ENCODE results near the gene ODAD4.
"Not testable (repeated sequence)": the region's sequence is repeated elsewhere in the genome, so short reads cannot be mapped to it uniquely, and the experiment has no call there.

ODAD4 gene

DNA sequence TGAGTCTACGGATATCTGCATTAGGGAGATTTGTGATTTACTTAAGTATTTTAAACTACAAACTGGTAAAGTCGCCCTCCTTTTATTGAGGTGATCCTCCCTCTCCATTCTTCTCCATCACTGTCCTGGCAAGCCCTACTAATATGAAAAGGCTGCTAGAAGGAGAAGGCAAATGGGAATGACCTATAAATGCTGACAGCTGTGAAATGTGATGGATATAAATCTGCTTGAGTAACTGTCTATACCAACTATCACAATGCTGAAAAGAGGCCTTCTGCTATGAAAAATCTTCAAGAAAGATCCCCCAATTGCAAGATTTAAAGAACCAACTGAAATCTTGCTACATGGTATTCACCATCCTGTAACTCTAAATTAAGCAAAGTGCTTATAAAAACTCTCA is 71.3 kb downstream of the ODAD4 start:
- no peak for DNase-seq (ENCODE audit: low read depth in 2 of 2, low spot score in 1 of 2)

DNA sequence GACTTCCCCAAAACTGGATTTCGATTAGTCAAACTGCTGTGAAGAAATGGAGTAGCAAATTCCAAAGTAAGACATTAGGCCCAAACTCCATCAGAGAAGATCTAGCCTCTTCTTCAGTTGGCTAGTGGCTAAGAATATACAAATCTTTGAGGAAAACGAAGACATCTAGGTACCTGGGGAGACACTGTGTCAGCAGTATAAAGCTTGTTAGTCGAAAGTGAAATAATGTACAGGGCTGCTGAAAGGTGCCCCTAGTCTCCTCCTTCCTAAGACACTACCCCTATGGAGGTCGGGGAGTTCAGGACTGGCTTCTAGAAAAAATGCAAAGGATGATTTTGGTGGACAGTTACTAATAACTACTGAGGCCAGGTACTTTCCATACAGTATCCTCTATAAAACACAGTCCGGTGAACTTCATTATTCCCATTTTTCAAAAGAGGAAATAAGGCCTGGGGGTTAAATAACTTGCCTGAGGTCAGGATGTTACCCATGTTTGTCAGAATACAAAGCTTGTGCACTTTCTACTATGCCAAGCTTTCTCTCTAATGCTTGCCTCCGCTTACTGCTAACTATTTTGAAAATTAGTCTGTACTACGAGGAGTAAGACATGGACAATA is 71.9 kb downstream of the ODAD4 start:
- no peak for DNase-seq (ENCODE audit: low read depth in 2 of 2, low spot score in 1 of 2)

DNA sequence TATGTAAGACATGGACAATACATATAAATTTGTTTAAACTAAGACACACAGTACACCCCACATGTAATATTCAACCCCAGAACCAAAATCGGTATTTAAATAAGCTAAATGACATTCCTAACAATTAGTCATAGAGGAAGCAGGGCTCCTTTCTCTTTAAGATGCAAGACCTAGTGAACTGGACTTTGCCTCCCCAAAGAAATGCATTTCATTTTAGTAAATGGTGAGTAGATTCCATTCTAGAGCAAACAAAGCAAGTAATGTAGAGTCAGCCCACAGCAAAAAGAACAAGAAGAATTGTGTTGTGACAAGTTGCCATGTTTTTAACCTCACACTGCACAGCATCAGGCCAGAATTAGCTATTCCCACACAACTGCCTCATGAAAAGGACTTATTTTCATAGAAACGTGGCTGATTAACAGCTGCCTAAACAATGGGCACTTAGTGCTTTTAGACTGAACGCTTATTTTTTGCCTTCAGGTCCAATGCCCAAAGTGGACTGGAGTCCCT is 72.4 kb downstream of the ODAD4 start:
- no peak for DNase-seq (ENCODE audit: low read depth in 2 of 2, low spot score in 1 of 2)

DNA sequence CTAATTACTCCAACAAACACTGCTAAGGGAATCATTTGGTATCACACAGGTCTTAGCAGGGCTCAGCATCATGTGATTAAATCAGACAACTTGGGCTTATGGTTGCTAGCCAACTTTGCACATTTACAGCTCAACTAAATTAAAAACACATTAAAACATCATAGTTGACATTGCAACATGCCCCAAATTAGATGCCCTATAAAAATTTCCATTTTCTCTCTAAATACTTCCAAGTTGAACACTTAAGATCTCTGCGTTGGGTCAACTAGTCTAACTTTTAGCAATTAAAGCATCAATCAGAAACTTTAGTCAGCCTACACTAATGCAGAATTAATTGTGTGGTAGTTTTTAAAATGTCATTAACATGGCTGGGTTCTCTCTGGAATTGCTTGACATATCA is 74.7 kb downstream of the ODAD4 start:
- DNase-seq (ENCODE audit: low read depth in 2 of 2, low spot score in 1 of 2) = no peak

DNA sequence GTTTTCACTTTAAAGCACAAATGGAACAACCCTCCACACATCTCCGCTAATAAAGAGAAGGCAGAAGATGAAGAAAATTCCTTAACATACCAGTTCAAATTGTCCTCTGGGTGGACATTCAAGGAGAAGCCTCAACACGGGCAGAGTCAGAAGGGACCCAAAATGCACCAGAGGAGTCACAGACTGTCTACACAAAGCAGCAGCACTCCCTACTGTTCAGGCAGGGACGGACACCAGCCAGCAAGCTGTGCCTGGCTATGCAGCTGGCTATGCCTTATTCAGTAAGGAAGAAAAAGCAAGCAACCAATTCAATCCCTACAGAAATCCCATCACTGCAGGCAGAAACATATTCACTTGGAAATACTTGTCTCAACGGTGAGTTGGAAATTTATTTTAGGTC is 78.8 kb downstream of the ODAD4 start:
- DNase-seq (ENCODE audit: low read depth in 2 of 2, low spot score in 1 of 2) = no peak

DNA sequence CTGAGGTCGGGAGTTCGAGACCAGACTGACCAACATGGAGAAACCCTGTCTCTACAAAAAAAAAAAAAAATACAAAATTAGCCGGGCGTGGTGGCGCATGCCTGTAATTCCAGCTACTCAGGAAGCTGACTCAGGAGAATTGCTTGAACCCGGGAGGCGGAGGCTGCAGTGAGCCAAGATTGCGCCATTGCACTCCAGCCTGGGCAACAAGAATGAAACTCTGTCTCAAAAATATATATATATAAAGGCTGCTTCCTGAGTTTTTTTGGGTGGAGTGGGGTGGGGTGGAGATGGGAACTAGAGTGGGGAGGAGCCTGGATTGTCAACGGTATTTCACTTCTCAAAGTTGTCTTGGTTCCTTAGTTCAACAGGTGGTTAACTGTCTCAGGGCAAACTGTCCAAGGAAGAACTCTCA is 79.9 kb downstream of the ODAD4 start:
- DNase-seq (ENCODE audit: low read depth in 2 of 2, low spot score in 1 of 2) = not testable (repeated sequence)

DNA sequence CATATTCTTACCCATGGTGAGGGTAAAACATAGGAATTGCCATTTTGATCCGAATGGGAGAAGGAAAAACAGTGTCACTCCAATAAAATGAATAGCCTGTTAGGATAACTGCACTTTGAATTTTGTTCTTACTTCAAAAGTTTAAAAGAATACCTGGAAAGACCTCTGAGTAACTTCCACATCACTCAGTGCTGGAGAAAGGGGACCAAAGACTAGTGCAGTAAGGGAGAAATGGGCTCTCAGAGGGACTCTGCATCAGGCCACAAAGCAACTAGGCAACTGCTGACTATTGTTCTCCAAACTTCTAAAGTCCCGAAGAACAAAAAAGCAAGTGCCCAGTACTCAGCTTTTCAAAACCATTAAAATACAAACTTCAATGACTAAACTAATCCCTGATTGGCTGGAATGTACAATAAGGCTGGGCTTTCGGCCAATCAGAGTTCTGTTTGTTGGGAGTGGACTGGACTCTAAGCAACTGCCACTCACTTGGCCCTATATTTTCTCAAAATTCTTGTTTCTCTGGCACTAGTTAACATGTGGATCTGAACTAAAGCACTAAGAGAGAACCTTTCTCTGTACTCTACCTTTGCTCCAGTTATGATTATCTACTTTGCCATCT is 80.6 kb downstream of the ODAD4 start:
- no peak for DNase-seq (ENCODE audit: low read depth in 2 of 2, low spot score in 1 of 2)

DNA sequence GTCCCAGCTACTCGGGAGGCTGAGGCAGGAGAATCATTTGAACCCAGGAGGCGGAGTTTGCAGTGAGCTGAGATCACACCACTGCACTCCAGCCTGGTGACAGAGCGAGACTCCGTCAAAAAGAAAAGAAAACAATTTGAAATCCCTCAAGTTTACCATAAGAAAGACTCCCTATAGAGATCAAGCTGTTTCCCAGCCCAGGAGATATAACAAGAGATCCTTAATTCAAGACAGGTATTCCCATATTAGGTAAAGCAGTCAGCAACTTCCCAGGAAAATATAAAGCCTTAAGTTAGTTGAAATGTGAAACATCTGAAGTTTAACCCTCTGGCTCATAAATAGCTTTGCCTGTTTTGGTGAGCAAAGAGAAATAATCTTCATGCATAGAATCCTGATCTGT is 81.9 kb downstream of the ODAD4 start:
- DNase-seq (ENCODE audit: low read depth in 2 of 2, low spot score in 1 of 2) = not testable (repeated sequence)

DNA sequence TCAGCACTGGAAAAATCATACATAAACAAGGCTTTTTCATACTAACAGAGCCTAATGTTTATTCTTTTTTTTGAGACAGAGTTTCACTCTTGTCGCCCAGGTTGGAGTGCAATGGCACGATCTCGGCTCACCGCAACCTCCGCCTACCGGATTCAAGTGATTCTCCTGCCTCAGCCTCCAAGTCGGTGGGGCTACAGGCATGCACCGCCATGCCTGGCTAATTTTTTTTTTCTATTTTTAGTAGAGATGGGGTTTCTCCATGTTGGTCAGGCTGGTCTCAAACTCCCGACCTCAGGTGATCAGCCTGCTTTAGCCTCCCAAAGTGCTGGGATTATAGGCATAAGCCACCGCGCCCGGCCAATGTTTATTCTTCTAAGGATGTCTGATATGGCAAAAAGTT is 83.3 kb downstream of the ODAD4 start:
- DNase-seq (ENCODE audit: low read depth in 2 of 2, low spot score in 1 of 2) = not testable (repeated sequence)
